B cell (primary cell): ENCODE measurements around the gene POLR2A. TPM values are rescaled to one million over a fixed set of nuclear protein-coding genes. Genes with fewer than 3 reads are reported as not detected.

Experiments
- ATAC-seq: fragments of 200-7000 bp; cut with Tn5 transposase; one replicate; pipeline ENCODE4 v1.10.0; 2021; ENCODE audit warnings: low read depth, mild to moderate bottlenecking, moderate number of reproducible peaks, moderate library complexity
- CTCF ChIA-PET: fragments of 350-600 bp; sonication (Branson Sonifier 250); formaldehyde crosslinking; loops from one replicate; lab custom pipeline; 2021; ENCODE audit warnings: antibody characterized with exemption, inconsistent platforms; lab: Charles Lee
- POLR2A ChIA-PET: fragments of 350-600 bp; sonication (Branson Sonifier 250); formaldehyde crosslinking; loops from one replicate; lab custom pipeline; 2021; ENCODE audit warnings: antibody characterized with exemption; lab: Charles Lee
- DNase-seq: peaks from one replicate; pipeline ENCODE4 v3.0.0; 2013
- H2AFZ ChIP-seq: 2 replicates; pipeline ENCODE4 v1.6.1; 2012; ENCODE audit warnings: mild to moderate bottlenecking, low read depth, low read length; ENCODE audit not compliant: insufficient read depth, poor library complexity, severe bottlenecking
- H3K27ac ChIP-seq, 2 donors: 1 replicate in 1 of 2; 2 replicates in 1 of 2; pipeline ENCODE4 v1.5.1; 2012 to 2013; ENCODE audit warnings: low read length in 2 of 2, mild to moderate bottlenecking in 2 of 2, moderate library complexity in 1 of 2
- H3K27me3 ChIP-seq, 4 experiments: fragments of 200-600 bp in 1 of 4; sonication (generic) in 1 of 4; replicated peaks in 1 of 4; 1 replicate in 2 of 4; 2 replicates in 2 of 4; pipeline versions ENCODE4 v1.6.1 to v1.7.0; 2013 to 2016; ENCODE audit warnings: low read length in 3 of 4, mild to moderate bottlenecking in 2 of 4, mixed read lengths in 1 of 4, moderate library complexity in 1 of 4; ENCODE audit not compliant: insufficient read depth in 4 of 4, control insufficient read depth in 3 of 4; ENCODE audit errors: control extremely low read depth in 1 of 4
- H3K36me3 ChIP-seq, 2 experiments: replicated peaks in 1 of 2; 1 replicate in 1 of 2; 2 replicates in 1 of 2; pipeline versions ENCODE4 v1.6.1 to v1.7.1; 2013; ENCODE audit warnings: low read length in 1 of 2; ENCODE audit not compliant: insufficient read depth in 2 of 2, control insufficient read depth in 1 of 2; ENCODE audit errors: control extremely low read depth in 1 of 2, extremely low read depth in 1 of 2
- H3K4me1 ChIP-seq, 2 donors: fragments of 200-600 bp in 1 of 2; sonication (generic) in 1 of 2; 1 replicate in 1 of 2; 2 replicates in 1 of 2; pipeline versions ENCODE4 v1.5.1 to v1.6.1; 2013 to 2017; ENCODE audit warnings: low read length in 2 of 2; ENCODE audit not compliant: control insufficient read depth in 2 of 2, insufficient read depth in 2 of 2
- H3K4me2 ChIP-seq: replicated peaks from 2 replicates; pipeline ENCODE3; 2012; ENCODE audit warnings: mild to moderate bottlenecking, low read depth, low read length; ENCODE audit not compliant: poor library complexity, severe bottlenecking
- H3K4me3 ChIP-seq, 5 experiments: fragments of 200-600 bp in 1 of 5; sonication (generic) in 1 of 5; 1 replicate in 3 of 5; 2 replicates in 2 of 5; pipeline versions ENCODE4 v1.5.1 to v1.7.0; 2011 to 2016; ENCODE audit warnings: low read length in 4 of 5, mild to moderate bottlenecking in 4 of 5, low read depth in 2 of 5, control low read depth in 1 of 5, moderate library complexity in 1 of 5; ENCODE audit not compliant: insufficient read depth in 1 of 5; ENCODE audit errors: control extremely low read depth in 1 of 5, extremely low read depth in 1 of 5
- H3K79me2 ChIP-seq: fragments of 200-600 bp; sonication (generic); one replicate; pipeline ENCODE4 v1.6.0; 2016; ENCODE audit warnings: low read length; ENCODE audit not compliant: control insufficient read depth, insufficient read depth
- H3K9ac ChIP-seq: fragments of 200-600 bp; sonication (generic); 2 replicates; pipeline ENCODE4 v1.6.1; 2017; ENCODE audit warnings: mild to moderate bottlenecking, low read length, moderate library complexity
- H3K9me3 ChIP-seq, 3 donors: one replicate each; pipeline versions ENCODE4 v1.6.1 to v1.7.1; 2013; ENCODE audit warnings: low read length in 2 of 3; ENCODE audit not compliant: control insufficient read depth in 2 of 3, insufficient read depth in 1 of 3; ENCODE audit errors: control extremely low read depth in 1 of 3
- H4K20me1 ChIP-seq: 2 replicates; pipeline ENCODE4 v1.6.0; 2012; ENCODE audit warnings: mild to moderate bottlenecking, low read length; ENCODE audit not compliant: insufficient read depth, control insufficient read depth, poor library complexity, severe bottlenecking
- H3K27ac Mint-ChIP-seq: one replicate; pipeline ENCODE4 v1.8.0; 2021; ENCODE audit warnings: mixed read lengths
- H3K27me3 Mint-ChIP-seq: one replicate; pipeline ENCODE4 v1.8.0; 2021; ENCODE audit warnings: mixed read lengths
- H3K4me1 Mint-ChIP-seq: one replicate; pipeline ENCODE4 v1.8.0; 2021; ENCODE audit warnings: mixed read lengths
- H3K4me3 Mint-ChIP-seq: one replicate; pipeline ENCODE4 v1.8.0; 2021; ENCODE audit warnings: mixed read lengths
- H3K9me3 Mint-ChIP-seq: one replicate; pipeline ENCODE4 v1.8.0; 2022; ENCODE audit warnings: mixed read lengths; ENCODE audit not compliant: insufficient read depth
- WGBS: methylation state at CpG from one replicate; pipeline ENCODE4 v1.1.5; 2013; ENCODE audit warnings: missing lambda C conversion rate; ENCODE audit not compliant: insufficient coverage; 5-methylcytosine and 5-hydroxymethylcytosine counted together
- intact Hi-C: fragments of 100-400 bp; cut with micrococcal nuclease; formaldehyde crosslinking; loops from one replicate; pipeline ENCODE4 v1.10.0; 2022
- polyA plus RNA-seq: library from polyadenylated mRNA; depleted of rRNA; stranded (reverse); fragments of >200 nt; gene quantifications from 2 replicates; pipeline ENCODE4 v1.2.3, GENCODE V29; 2012
- total RNA-seq, 2 donors: library from RNA; stranded (reverse); fragments of 120-200 nt in 1 of 2; gene quantifications; 1 replicate in 1 of 2; 2 replicates in 1 of 2; pipeline versions ENCODE4 v1.2.3 to v1.2.4, GENCODE V29; 2013 to 2022
- TF ChIP-seq, protein P1 (sequence below): fragments of 200-600 bp; IDR thresholded peaks from one replicate; pipeline ENCODE4 v1.8.0; 2022; ENCODE audit warnings: antibody characterized with exemption, mild to moderate bottlenecking

POLR2A gene
- total and polyA plus RNA-seq, 2 donors (not counting 1 experiment from before 2014, with no cell fraction given), result 56.5 to 225 TPM

DNA sequence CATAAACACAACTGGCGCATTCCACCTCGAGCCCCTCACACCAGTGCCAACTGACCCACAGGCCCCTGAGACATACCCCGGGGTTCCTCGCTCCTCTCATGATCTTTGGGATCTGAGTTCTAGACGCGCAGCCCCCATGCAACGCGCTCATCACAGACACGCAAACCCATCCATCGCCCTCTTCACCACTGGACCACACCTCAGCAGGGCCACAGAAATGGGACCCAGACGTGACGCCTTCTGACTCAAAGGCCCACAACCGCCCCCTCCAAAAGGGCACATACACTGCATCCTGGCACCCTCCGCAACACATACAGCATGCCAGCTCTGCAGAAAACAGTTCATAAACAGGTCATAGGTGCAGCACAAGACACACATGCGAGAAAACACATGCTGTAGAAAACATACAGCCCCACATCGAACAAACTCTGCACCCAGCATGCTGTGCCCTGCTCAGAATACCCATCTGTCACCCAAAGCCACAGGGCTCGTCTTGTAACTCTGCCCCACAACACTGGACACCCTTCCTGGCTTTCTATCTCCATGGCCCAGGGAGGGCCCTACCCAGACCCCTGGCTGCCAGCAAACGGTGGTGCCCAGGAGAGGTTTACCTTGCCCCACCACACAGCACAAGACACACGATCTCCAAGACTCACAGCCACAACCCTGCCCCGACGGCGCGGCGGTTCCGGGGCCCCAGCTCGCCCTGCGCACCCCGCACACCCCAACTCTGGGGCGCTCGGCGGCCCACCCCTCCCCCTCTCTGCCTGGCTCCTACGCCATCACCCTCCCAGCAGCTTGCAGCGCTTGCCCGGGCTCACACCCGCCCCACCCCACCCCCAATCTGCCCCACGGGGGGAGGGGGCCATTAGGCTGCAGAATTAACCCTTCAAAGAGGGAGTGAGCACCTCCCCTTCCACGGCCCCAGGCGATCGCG lies 5.6 kb upstream of the POLR2A start:
- Histone ChIP-seq H3K4me3 (peak overlapping the region; percentile 52 to 88 (median 79)), H3K27me3 (no peaks in the 10 kb centered on the region), H3K79me2 (peaks cover 96% of the 10 kb centered on the region), H3K4me1 (peaks cover 31 to 53% of the 10 kb centered on the region in 2 donors), H2AFZ (peak overlapping the region; percentile 66), H4K20me1 (peaks cover 49% of the 10 kb centered on the region), H3K27ac (peak overlapping the region; percentile 75 to 95), H3K9me3 (no peaks in the 10 kb centered on the region), H3K4me2 (peak overlapping the region; percentile 93), H3K36me3 (no peaks in the 10 kb centered on the region), H3K9ac (peak overlapping the region; percentile 98)
- Mint-ChIP-seq H3K4me1 (peaks cover 66% of the 10 kb centered on the region), H3K9me3 (no peaks in the 10 kb centered on the region), H3K27me3 (no peaks in the 10 kb centered on the region), H3K4me3 (peak overlapping the region; percentile 96), H3K27ac (peak overlapping the region; percentile 93)
- DNase-seq, result peak; percentile 79
- intact Hi-C loops, result loop anchor here (1.0 kb wide), 1 partner anchor 23 kb away; no protein-coding TSS in a partner anchor
- TF ChIP-seq, protein P1, sequence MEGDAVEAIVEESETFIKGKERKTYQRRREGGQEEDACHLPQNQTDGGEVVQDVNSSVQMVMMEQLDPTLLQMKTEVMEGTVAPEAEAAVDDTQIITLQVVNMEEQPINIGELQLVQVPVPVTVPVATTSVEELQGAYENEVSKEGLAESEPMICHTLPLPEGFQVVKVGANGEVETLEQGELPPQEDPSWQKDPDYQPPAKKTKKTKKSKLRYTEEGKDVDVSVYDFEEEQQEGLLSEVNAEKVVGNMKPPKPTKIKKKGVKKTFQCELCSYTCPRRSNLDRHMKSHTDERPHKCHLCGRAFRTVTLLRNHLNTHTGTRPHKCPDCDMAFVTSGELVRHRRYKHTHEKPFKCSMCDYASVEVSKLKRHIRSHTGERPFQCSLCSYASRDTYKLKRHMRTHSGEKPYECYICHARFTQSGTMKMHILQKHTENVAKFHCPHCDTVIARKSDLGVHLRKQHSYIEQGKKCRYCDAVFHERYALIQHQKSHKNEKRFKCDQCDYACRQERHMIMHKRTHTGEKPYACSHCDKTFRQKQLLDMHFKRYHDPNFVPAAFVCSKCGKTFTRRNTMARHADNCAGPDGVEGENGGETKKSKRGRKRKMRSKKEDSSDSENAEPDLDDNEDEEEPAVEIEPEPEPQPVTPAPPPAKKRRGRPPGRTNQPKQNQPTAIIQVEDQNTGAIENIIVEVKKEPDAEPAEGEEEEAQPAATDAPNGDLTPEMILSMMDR, result no peak
- CTCF ChIA-PET, result interaction anchor here (0.9 to 2.2 kb wide), 6 partner anchors 8 to 123 kb away, joined by 3 to 8 read pairs (median 5); partner anchors contain the start of gene TMEM102
- WGBS, result 29% methylated on average over 40 of the region's 40 CpGs
- POLR2A ChIA-PET, result interaction anchor here (0.6 to 1.5 kb wide), 8 partner anchors 8 to 105 kb away, joined by 3 to 12 read pairs (median 4); partner anchors contain the start of genes CD68, MPDU1 and TMEM256
- ATAC-seq, result peak; percentile 11
